Jurkat, Clone E6-1 (cell line): ENCODE measurements around the gene UPB1.
"Not testable (repeated sequence)": the region's sequence is repeated elsewhere in the genome, so short reads cannot be mapped to it uniquely, and the experiment has no call there.

ENCODE experiments used
- DNase-seq: peaks from one replicate; pipeline ENCODE4 v3.0.0-alpha.2; 2011; ENCODE audit warnings: low read depth, low spot score
- H3K4me3 ChIP-seq: 2 replicates; pipeline ENCODE4 v1.5.1; 2011; ENCODE audit warnings: mild to moderate bottlenecking, low read length, control low read depth, moderate library complexity

The UPB1 gene

DNA sequence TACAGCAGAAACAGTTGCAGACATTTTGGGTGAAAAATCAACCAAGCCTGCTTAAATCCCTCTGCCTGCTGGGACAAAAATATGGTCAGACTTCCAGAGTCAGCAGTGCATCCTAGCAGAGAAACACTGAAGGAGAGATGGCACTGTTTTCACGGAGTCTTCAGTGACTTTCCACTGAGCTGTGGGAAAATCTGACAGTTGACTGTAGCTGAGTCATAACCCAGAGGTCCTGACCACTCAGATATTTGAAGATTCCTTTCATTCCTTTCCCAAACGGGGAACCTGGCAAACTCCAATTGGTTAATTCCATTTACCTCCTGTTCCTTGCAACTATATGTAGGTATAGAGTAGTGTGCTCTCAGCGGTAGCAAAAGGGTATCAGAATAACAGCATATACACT is 20.9 kb upstream of the UPB1 start:
- DNase-seq = no peak
- H3K4me3 ChIP-seq = no peak overlapping the region

DNA sequence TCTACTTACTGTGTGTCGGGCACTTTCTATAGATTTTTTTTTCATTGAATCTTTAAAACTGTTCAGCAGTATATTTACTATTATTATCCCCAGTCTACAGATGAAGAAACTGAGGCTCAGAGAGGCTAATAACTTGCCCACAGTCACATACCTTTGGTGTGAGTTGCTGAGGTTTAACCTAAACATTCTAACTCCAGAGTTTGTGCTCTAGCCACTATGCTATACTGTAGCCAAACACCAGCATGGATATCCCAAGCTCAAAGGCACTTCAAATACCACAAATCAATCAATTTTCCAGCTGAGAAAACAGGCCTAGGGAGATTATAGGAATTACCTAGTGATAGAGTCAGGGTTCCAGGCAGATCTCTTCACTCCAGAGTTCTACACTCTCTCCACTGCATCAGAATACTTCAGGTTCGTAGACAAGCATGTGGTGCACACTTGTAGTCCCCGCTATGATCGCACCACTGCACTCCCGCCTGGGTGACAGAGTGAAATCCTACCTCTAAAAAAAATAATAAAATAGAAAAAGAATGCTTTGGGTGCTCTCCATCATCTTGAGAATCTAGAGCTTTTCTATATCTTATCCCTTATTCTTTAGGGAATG is 20.4 kb upstream of the UPB1 start:
- DNase-seq = no peak
- H3K4me3 ChIP-seq = no peak overlapping the region

- H3K4me3 ChIP-seq = no peak overlapping the region
- no peak for DNase-seq
Observed at GRCh38 chr22:24481641-24482040, 13.5 kb upstream of the UPB1 start.

DNA sequence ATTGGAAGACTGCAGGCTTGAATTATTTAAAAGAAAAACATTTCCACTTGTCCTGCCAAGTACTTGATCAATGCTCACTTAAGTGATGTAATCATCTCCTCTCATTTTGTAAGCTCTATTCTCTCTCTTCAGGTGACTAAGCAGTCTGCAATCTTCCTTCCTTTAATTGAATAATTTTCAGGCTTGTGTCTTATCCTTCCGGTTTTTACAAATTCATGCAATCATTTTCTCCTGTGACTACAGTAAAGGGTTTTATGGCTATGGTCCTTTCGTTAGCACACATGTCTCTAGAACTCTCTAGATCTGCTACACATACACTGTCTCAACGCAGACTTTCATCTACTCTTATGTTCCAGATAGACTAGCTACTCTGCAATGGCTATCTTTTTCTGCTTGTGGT is 12.6 kb upstream of the UPB1 start:
- no peak overlapping the region for H3K4me3 ChIP-seq
- DNase-seq = no peak

DNA sequence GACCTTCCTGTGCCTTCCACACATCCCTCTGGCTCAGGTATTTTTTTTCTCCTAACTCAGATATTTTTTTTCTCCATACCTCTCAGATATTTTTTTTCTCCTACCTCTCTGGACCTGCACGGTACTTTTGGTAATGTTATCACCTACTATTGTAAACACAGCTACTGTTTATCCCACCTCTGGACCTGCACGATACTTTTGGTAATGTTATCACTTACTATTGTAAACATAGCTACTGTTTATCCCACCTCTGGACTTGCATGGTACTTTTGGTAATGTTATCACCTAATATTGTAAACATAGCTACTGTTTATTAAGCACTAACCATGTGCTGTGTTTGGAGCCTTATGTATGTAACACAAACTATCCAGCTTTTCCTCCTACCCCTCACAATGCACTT is 12.1 kb upstream of the UPB1 start:
- no peak overlapping the region for H3K4me3 ChIP-seq
- no peak for DNase-seq

GRCh38 chr22:24483976-24484545 is 11.1 kb upstream of the UPB1 start:
- no peak for DNase-seq
- no peak overlapping the region for H3K4me3 ChIP-seq

DNA sequence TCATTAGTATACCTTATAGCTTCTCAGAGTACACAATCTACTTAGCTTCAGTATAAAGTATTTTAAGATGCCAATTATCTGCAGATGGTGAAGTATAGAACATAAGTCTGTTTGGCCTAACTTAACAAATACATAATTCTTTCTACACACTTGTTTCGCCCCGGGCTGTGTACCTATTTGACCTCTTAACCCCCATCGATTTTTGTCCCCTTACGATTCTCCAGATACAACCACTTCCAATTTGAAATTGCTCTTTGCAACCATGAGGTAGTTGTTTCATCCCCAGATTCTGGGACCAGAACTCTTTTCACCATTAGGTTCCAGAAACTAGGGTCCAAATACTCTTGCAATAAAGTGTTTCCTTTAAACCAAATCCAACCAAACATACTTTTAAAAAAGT is 10.0 kb upstream of the UPB1 start:
- no peak for DNase-seq

DNA sequence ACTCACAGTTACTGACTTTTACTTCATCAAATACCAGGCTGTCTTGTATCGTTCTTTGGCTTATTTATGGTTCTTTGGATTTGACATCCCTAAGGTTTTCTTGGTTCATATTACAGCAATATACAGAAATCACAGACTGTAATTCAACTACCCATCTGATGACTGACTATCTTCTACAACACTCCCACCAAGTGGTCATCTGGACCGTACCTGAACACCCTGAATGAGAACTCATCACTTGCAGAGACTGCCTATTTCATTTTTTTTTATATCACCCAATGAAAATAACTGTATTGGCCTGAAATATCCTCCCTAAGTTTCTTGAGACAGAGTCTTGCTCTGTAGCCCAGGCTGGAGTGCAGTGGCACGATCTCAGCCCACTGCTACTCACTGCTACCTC is 9.5 kb upstream of the UPB1 start:
- no peak for DNase-seq
- H3K4me3 ChIP-seq = no peak overlapping the region

More for the DNA sequence above, 10.0 kb upstream of the UPB1 start:
- no peak overlapping the region for H3K4me3 ChIP-seq

DNA sequence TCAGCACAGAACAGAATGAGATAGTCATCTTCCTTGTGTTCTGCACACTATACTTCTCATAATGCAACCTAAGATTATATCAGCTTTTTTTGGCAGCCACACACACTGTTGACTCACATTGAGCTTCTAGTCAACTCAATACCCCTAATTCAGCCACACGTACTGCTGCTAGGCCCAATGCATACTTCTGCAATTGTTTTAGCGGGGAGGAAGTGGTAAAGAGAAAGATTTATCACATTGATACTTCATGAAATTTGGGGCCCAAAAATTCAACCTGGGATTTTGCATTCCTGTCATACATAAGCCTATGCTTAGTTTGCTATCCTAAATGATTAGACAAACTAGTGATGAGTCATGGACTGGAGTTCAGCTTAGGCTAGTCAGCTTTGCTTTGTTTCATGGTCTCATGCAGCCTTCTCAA is 8.6 kb upstream of the UPB1 start:
- DNase-seq = no peak
- H3K4me3 ChIP-seq = no peak overlapping the region

GRCh38 chr22:24489011-24489410 is 6.1 kb upstream of the UPB1 start:
- no peak overlapping the region for H3K4me3 ChIP-seq
- DNase-seq = no peak

DNA sequence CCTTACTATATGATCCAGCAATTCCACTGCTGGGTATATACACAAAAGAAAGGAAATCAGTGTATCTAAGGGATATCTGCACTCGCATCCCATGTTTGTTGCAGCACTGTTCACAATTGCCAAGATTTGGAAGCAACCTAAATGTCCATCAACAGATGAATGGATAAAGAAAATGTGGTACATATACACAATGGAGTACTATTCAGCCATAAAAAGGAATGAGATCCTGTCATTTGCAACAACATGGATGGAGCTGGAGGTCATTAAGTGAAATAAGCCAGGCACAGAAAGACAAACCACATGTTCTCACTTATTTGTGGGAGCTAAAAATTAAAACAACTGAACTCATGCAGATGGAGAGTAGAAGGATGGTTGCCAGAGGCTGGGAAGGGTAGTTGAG is 5.7 kb upstream of the UPB1 start:
- DNase-seq, H3K4me3 ChIP-seq: not testable (repeated sequence)

GRCh38 chr22:24492391-24492790 is 2.7 kb upstream of the UPB1 start:
- no peak for DNase-seq
- no peak overlapping the region for H3K4me3 ChIP-seq

- no peak overlapping the region for H3K4me3 ChIP-seq
- DNase-seq = no peak
Observed at GRCh38 chr22:24494167-24494527, 985 bp upstream of the UPB1 start.

GRCh38 chr22:24495365-24495675 is 188 bp downstream of the UPB1 start:
- no peak for DNase-seq
- H3K4me3 ChIP-seq = no peak overlapping the region

- H3K4me3 ChIP-seq = no peak overlapping the region
- DNase-seq = no peak
Observed at GRCh38 chr22:24496234-24496633, 1.1 kb downstream of the UPB1 start.

- no peak for DNase-seq
- no peak overlapping the region for H3K4me3 ChIP-seq
Observed at GRCh38 chr22:24496661-24497060, 1.5 kb downstream of the UPB1 start.

DNA sequence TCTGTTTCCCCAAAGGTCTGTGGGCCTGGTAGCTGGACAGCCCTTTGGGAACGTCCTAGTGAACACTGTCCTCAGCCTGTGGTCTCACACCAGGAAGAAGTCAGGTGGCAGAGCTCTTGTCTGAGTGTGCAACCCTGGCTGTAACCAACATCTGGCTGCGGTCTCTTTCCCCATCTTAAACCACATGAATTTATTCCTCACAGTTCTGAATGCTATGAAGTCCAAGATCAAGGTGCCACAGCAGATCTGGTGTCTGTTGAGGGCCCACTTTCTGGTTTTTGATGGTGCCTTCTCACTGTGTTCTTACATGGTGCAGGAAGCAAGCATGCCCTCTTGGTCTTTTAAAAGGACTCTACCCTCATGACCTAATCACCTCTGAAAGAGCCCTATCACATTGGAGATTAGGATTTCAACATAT is 2.7 kb downstream of the UPB1 start:
- DNase-seq = peak; percentile 95
- no peak overlapping the region for H3K4me3 ChIP-seq

DNA sequence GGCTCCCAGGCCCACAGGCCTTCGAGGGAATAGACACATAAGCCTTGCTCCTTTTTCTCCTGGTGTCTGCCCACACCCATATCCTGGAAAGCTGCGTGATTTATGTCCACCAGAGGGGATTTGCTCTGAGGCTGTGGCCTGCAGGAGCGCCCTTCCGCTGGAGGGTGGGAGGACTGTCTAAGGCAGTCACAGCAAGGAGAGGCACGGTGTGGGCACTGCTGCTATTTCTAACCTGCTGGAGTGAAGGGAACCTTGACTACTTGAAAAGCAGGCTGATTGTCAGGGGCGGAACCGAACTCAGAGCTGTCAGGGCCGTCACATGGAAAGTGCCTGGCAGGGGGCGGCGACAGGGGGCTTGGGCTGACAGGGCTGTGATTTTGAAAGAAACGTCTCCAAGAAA is 3.7 kb downstream of the UPB1 start:
- no peak overlapping the region for H3K4me3 ChIP-seq
- DNase-seq = no peak

- DNase-seq = no peak
- no peak overlapping the region for H3K4me3 ChIP-seq
Observed at GRCh38 chr22:24499706-24500276, 4.7 kb downstream of the UPB1 start.

- DNase-seq = peak; percentile 39
- H3K4me3 ChIP-seq = no peak overlapping the region
Observed at GRCh38 chr22:24500277-24500820, 5.2 kb downstream of the UPB1 start.
